OCI-LY3 (cell line): Measurements from ENCODE around the gene KIF3A.

ENCODE experiments used
- H2AFZ ChIP-seq: fragments of 200-600, 300-600 bp; shearing (Covaris generic); 2 replicates; pipeline ENCODE4 v1.6.0; 2014; ENCODE audit warnings: antibody characterized with exemption, low read depth, low read length
- H3K27ac ChIP-seq: fragments of 200-600, 300-600 bp; sonication (generic); 2 replicates; pipeline ENCODE4 v1.5.1; 2014; ENCODE audit warnings: mild to moderate bottlenecking, low read length, moderate library complexity, mixed read lengths
- H3K27me3 ChIP-seq: fragments of 200-600, 300-600 bp; sonication (generic); 2 replicates; pipeline ENCODE4 v1.6.1; 2014; ENCODE audit warnings: low read depth, low read length, mixed read lengths
- H3K36me3 ChIP-seq: fragments of 200-600, 300-600 bp; sonication (generic); replicated peaks from 2 replicates; pipeline ENCODE3; 2014; ENCODE audit warnings: low read depth, low read length, mixed read lengths
- H3K4me1 ChIP-seq: fragments of 300-600, 200-600 bp; sonication (generic); 2 replicates; pipeline ENCODE4 v1.6.1; 2014; ENCODE audit warnings: low read length, mixed read lengths
- H3K4me2 ChIP-seq: fragments of 200-600, 300-600 bp; sonication (generic); 2 replicates; pipeline ENCODE4 v1.6.1; 2014; ENCODE audit warnings: low read length, mixed read lengths
- H3K4me3 ChIP-seq: fragments of 300-600, 200-600 bp; sonication (generic); 2 replicates; pipeline ENCODE4 v1.5.1; 2014; ENCODE audit warnings: antibody characterized with exemption, mild to moderate bottlenecking, low read length, moderate library complexity
- H3K79me2 ChIP-seq: fragments of 300-600, 200-600 bp; shearing (Covaris generic); 2 replicates; pipeline ENCODE4 v1.6.1; 2014; ENCODE audit warnings: mild to moderate bottlenecking, low read length, mixed read lengths
- H3K9ac ChIP-seq: fragments of 300-600, 200-600 bp; shearing (Covaris generic); 2 replicates; pipeline ENCODE4 v1.6.0; 2014; ENCODE audit warnings: mild to moderate bottlenecking, low read length, moderate library complexity
- H3K9me3 ChIP-seq: fragments of 200-600, 300-600 bp; shearing (Covaris generic); 2 replicates; pipeline ENCODE4 v1.6.1; 2014; ENCODE audit warnings: low read length, mixed read lengths; ENCODE audit not compliant: insufficient read depth
- H4K20me1 ChIP-seq: fragments of 200-600, 300-600 bp; sonication (generic); 2 replicates; pipeline ENCODE4 v1.6.1; 2016; ENCODE audit warnings: low read length, mixed read lengths; ENCODE audit not compliant: insufficient read depth
- EZH2phosphoT487 ChIP-seq: fragments of 200-600 bp; shearing (Covaris generic); IDR thresholded peaks from 2 replicates; pipeline ENCODE4 v1.6.1; 2018; ENCODE audit warnings: antibody characterized with exemption, mixed run types, low read depth
- TF ChIP-seq, protein P1 (sequence below): fragments of 200-600, 300-600 bp; sonication (generic); IDR thresholded peaks from 2 replicates; pipeline ENCODE4 v1.5.1; 2014; ENCODE audit warnings: antibody characterized with exemption, low read length, low read depth

KIF3A gene

DNA sequence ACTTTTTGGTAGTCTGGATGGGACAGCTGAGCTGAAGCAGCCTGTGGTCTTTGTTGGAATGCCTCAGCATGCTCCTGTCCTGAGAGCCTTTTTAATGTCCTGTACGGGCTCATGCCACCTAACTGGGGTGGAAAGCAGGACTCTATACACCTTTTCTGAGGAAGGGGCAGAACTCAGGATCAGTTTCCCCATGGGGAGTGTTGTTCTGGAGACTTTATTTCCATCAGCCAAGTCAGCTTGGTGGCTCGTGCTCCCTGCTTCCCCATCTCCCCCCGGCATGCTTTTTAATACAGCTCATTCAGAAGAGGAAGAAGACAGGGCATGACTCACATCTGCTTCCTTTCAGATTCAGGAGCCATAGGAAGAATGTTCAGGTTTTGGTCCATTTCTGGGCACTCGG, 44.8 kb upstream of the KIF3A start:
- H3K9ac ChIP-seq = no peak overlapping the region
- H4K20me1 ChIP-seq = no peaks in the 10 kb centered on the region
- H3K36me3 ChIP-seq = no peaks in the 10 kb centered on the region
- H3K27me3 ChIP-seq = 0 out of 2 replicates have a peak, but pooled peaks cover 5% of the 10 kb centered on the region
- H3K79me2 ChIP-seq = no peaks in the 10 kb centered on the region
- no peak overlapping the region for H3K4me2 ChIP-seq
- H3K27ac ChIP-seq = no peak overlapping the region
- no peak overlapping the region for H3K4me3 ChIP-seq
- no peaks in the 10 kb centered on the region for H3K9me3 ChIP-seq
- no peak overlapping the region for H2AFZ ChIP-seq
- H3K4me1 ChIP-seq = peaks cover 12% of the 10 kb centered on the region
- no peak for TF ChIP-seq EZH2phosphoT487
- TF ChIP-seq, protein P1, sequence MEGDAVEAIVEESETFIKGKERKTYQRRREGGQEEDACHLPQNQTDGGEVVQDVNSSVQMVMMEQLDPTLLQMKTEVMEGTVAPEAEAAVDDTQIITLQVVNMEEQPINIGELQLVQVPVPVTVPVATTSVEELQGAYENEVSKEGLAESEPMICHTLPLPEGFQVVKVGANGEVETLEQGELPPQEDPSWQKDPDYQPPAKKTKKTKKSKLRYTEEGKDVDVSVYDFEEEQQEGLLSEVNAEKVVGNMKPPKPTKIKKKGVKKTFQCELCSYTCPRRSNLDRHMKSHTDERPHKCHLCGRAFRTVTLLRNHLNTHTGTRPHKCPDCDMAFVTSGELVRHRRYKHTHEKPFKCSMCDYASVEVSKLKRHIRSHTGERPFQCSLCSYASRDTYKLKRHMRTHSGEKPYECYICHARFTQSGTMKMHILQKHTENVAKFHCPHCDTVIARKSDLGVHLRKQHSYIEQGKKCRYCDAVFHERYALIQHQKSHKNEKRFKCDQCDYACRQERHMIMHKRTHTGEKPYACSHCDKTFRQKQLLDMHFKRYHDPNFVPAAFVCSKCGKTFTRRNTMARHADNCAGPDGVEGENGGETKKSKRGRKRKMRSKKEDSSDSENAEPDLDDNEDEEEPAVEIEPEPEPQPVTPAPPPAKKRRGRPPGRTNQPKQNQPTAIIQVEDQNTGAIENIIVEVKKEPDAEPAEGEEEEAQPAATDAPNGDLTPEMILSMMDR = no peak

DNA sequence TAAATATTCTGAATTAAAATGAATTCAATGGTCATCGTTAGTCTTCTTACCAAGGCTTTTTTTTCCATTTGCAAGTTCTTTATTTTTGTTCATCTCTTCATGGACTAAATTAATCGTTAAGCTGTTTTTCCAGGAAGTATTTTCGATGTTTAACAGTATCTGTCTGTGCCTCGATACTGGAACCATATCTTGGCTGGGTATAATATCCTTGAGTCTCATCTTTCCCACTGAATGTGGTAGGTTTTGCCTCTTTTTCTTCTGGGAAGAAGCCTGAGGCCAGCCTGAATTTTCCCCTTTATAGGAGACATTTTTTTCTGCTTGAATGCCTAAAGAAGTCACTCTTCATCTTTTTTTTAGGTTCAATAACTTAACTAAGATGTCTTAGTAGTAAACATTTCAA, 43.7 kb upstream of the KIF3A start:
- no peaks in the 10 kb centered on the region for H4K20me1 ChIP-seq
- no peaks in the 10 kb centered on the region for H3K9me3 ChIP-seq
- no peak overlapping the region for H2AFZ ChIP-seq
- H3K9ac ChIP-seq = no peak overlapping the region
- TF ChIP-seq, protein P1 = no peak
- TF ChIP-seq EZH2phosphoT487 = no peak
- H3K4me2 ChIP-seq = no peak overlapping the region
- no peaks in the 10 kb centered on the region for H3K36me3 ChIP-seq
- H3K27me3 ChIP-seq = 0 out of 2 replicates have a peak, but pooled peaks cover 5% of the 10 kb centered on the region
- no peak overlapping the region for H3K4me3 ChIP-seq
- H3K4me1 ChIP-seq = peaks cover 12% of the 10 kb centered on the region
- H3K79me2 ChIP-seq = peaks cover 2% of the 10 kb centered on the region
- H3K27ac ChIP-seq = no peak overlapping the region

DNA sequence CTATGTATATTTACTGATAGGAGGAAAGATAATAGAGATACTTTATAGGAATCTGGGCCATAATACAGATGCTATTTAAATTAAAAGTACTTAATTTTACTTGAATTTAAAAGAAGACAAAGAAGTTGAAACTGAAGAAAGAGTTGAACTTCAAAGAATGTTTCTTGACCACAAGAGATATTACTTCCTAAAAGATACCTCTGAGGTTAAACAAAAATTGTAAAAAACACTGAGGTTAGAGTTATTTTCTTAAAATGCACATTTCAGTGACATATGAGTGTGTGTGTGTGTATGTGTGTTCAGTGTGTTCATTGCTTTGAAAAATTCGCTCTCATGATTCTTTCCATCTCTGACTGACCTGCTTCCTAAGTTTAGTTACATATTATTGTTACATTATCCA, 43.2 kb upstream of the KIF3A start:
- H3K79me2 ChIP-seq = peaks cover 4% of the 10 kb centered on the region
- TF ChIP-seq, protein P1 = no peak
- TF ChIP-seq EZH2phosphoT487 = no peak
- no peak overlapping the region for H3K4me3 ChIP-seq
- no peaks in the 10 kb centered on the region for H3K36me3 ChIP-seq
- H3K4me1 ChIP-seq = peaks cover 7% of the 10 kb centered on the region
- H3K27ac ChIP-seq = no peak overlapping the region
- H2AFZ ChIP-seq = no peak overlapping the region
- H3K9ac ChIP-seq = no peak overlapping the region
- H3K9me3 ChIP-seq = no peaks in the 10 kb centered on the region
- no peaks in the 10 kb centered on the region for H4K20me1 ChIP-seq
- H3K27me3 ChIP-seq = 0 out of 2 replicates have a peak, but pooled peaks cover 5% of the 10 kb centered on the region
- no peak overlapping the region for H3K4me2 ChIP-seq

DNA sequence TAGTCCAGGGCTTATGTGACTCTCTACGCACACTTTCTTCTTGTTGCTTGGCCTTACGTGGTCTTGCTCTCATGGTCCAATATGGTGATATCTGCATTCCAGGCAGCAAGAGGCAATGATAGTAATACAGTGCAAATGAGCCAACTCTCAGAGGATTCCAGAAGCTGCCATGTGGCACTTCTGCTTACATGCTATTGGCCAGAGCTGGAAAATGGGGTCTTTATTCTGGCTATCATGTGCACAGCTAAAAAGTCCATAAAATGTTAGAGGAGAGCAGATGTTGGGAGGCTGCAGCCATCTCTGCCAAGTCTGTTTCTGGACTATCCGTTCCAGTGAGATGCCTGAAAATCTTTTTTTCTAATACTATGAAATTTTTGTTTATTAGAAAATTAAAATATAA, 42.6 kb upstream of the KIF3A start:
- Histone ChIP-seq H3K4me2 (no peak overlapping the region), H4K20me1 (no peaks in the 10 kb centered on the region), H3K27me3 (0 out of 2 replicates have a peak, but pooled peaks cover 5% of the 10 kb centered on the region), H3K4me1 (peaks cover under 1% of the 10 kb centered on the region), H3K9ac (no peak overlapping the region), H3K9me3 (no peaks in the 10 kb centered on the region), H3K27ac (no peak overlapping the region), H2AFZ (no peak overlapping the region), H3K4me3 (no peak overlapping the region), H3K79me2 (peaks cover 10% of the 10 kb centered on the region), H3K36me3 (no peaks in the 10 kb centered on the region)
- no peak for TF ChIP-seq EZH2phosphoT487
- TF ChIP-seq, protein P1 = no peak
